ENCODE results near the gene CREB3L2. TPM values are rescaled to one million over a fixed set of nuclear protein-coding genes. Genes with fewer than 3 reads are reported as not detected.

Gene CREB3L2
- total RNA-seq, 1 donor, result 28.6 TPM

- DNase-seq (ENCODE audit: insufficient read length, low spot score, missing footprints), result no peak
- Histone ChIP-seq H3K9me3 (ENCODE audit: low read depth, low read length) (no peaks in the 10 kb centered on the region), H3K36me3 (ENCODE audit: insufficient read depth, low read length) (peaks cover 76% of the 10 kb centered on the region), H2AFZ (ENCODE audit: low read length) (no peak overlapping the region), H3K27me3 (ENCODE audit: insufficient read depth, low read length) (no peaks in the 10 kb centered on the region), H3K27ac (ENCODE audit: low read depth, low read length) (peak overlapping the region; percentile 36), H3K4me2 (ENCODE audit: insufficient read depth, low read length) (no peak overlapping the region), H3K4me3 (ENCODE audit: insufficient read depth, low read length) (no peak overlapping the region), H3K4me1 (ENCODE audit: insufficient read depth, low read length) (peaks cover 13% of the 10 kb centered on the region), H3K79me2 (ENCODE audit: insufficient read depth, low read length) (peaks cover 34% of the 10 kb centered on the region), H4K20me1 (ENCODE audit: insufficient read depth, low read length) (no peaks in the 10 kb centered on the region)
- TF ChIP-seq CTCF (IDR thresholded peaks at IDR 0.05; ENCODE audit: extremely low read depth, low read depth, low read length), result no peak
Measured at GRCh38 chr7:137891016-137891655, 110.8 kb downstream of the CREB3L2 start.

GRCh38 chr7:137890449-137890921 is 111.4 kb downstream of the CREB3L2 start:
- Histone ChIP-seq H3K9me3 (ENCODE audit: low read depth, low read length) (no peaks in the 10 kb centered on the region), H3K4me2 (ENCODE audit: insufficient read depth, low read length) (no peak overlapping the region), H3K27me3 (ENCODE audit: insufficient read depth, low read length) (no peaks in the 10 kb centered on the region), H3K4me3 (ENCODE audit: insufficient read depth, low read length) (no peak overlapping the region), H4K20me1 (ENCODE audit: insufficient read depth, low read length) (no peaks in the 10 kb centered on the region), H3K4me1 (ENCODE audit: insufficient read depth, low read length) (peaks cover 18% of the 10 kb centered on the region), H2AFZ (ENCODE audit: low read length) (no peak overlapping the region), H3K79me2 (ENCODE audit: insufficient read depth, low read length) (peaks cover 35% of the 10 kb centered on the region), H3K36me3 (ENCODE audit: insufficient read depth, low read length) (peaks cover 77% of the 10 kb centered on the region), H3K27ac (ENCODE audit: low read depth, low read length) (peak overlapping the region; percentile 36)
- no peak for TF ChIP-seq CTCF (IDR thresholded peaks at IDR 0.05; ENCODE audit: extremely low read depth, low read depth, low read length)
- DNase-seq (ENCODE audit: insufficient read length, low spot score, missing footprints), result no peak

DNA sequence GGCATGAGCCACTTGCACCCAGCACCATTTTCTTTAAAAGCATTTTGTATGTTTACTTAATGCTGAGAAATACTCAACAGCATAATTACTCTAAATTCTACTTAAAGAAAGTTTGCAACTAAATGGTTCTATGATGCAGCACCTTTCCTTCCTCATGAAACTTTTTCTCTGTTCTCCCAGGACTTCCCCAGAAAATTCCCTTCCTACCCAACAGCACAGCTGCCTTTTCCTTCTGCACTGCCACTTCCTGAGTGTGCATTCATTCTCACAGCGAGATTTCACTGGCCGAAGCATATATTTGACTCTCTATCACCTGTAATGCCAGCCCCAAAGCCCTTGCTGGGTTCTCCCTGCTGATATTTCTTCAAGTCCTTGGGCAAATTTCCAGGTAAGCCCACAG is 113.6 kb downstream of the CREB3L2 start:
- H3K4me2 ChIP-seq (ENCODE audit: insufficient read depth, low read length), result no peak overlapping the region
- H3K4me1 ChIP-seq (ENCODE audit: insufficient read depth, low read length), result peaks cover 25% of the 10 kb centered on the region
- no peak overlapping the region for H3K4me3 ChIP-seq (ENCODE audit: insufficient read depth, low read length)
- no peaks in the 10 kb centered on the region for H3K27me3 ChIP-seq (ENCODE audit: insufficient read depth, low read length)
- no peaks in the 10 kb centered on the region for H3K9me3 ChIP-seq (ENCODE audit: low read depth, low read length)
- no peak overlapping the region for H2AFZ ChIP-seq (ENCODE audit: low read length)
- no peak for DNase-seq (ENCODE audit: insufficient read length, low spot score, missing footprints)
- peaks cover 29% of the 10 kb centered on the region for H3K79me2 ChIP-seq (ENCODE audit: insufficient read depth, low read length)
- no peak overlapping the region for H3K27ac ChIP-seq (ENCODE audit: low read depth, low read length)
- no peaks in the 10 kb centered on the region for H4K20me1 ChIP-seq (ENCODE audit: insufficient read depth, low read length)
- no peak for TF ChIP-seq CTCF (IDR thresholded peaks at IDR 0.05; ENCODE audit: extremely low read depth, low read depth, low read length)
- peaks cover 75% of the 10 kb centered on the region for H3K36me3 ChIP-seq (ENCODE audit: insufficient read depth, low read length)

DNA sequence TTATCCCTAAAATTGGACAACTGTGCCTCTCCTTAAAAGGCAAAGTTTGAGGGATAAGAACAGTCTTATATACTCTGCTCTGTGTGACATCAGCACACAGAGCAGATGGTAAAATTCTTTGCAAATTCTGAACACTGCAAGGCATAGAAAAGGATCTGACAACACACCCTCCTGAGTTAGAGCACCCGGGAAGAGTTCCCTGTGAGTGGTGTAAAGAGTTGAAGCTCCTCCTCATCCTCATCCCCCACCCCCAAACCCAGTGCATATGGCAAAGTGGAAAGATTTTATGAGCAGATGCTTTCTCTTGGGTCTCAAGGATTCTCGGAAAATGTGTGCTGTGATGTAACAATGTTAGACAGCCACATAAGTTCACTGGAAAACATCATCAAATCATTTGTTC is 115.1 kb downstream of the CREB3L2 start:
- H3K27ac ChIP-seq (ENCODE audit: low read depth, low read length), result peak overlapping the region; percentile 58
- peaks cover 29% of the 10 kb centered on the region for H3K79me2 ChIP-seq (ENCODE audit: insufficient read depth, low read length)
- H3K27me3 ChIP-seq (ENCODE audit: insufficient read depth, low read length), result no peaks in the 10 kb centered on the region
- H3K4me3 ChIP-seq (ENCODE audit: insufficient read depth, low read length), result no peak overlapping the region
- peaks cover 67% of the 10 kb centered on the region for H3K36me3 ChIP-seq (ENCODE audit: insufficient read depth, low read length)
- TF ChIP-seq CTCF (IDR thresholded peaks at IDR 0.05; ENCODE audit: extremely low read depth, low read depth, low read length), result no peak
- H4K20me1 ChIP-seq (ENCODE audit: insufficient read depth, low read length), result no peaks in the 10 kb centered on the region
- no peak overlapping the region for H3K4me2 ChIP-seq (ENCODE audit: insufficient read depth, low read length)
- H3K4me1 ChIP-seq (ENCODE audit: insufficient read depth, low read length), result peaks cover 40% of the 10 kb centered on the region
- H3K9me3 ChIP-seq (ENCODE audit: low read depth, low read length), result no peaks in the 10 kb centered on the region
- no peak overlapping the region for H2AFZ ChIP-seq (ENCODE audit: low read length)
- DNase-seq (ENCODE audit: insufficient read length, low spot score, missing footprints), result no peak
